Hematopoietic multipotent progenitor cell (in vitro differentiated cells): ENCODE results near the gene TIMM13. TPM values are rescaled to one million over a fixed set of nuclear protein-coding genes. Genes with fewer than 3 reads are reported as not detected.

Experiments
- DNase-seq, 3 donors: peaks; one replicate each; pipeline ENCODE4 v3.0.0-alpha.2; 2011 to 2015; ENCODE audit warnings: low read depth in 2 of 3, low spot score in 2 of 3
- total RNA-seq: library from RNA; depleted of rRNA; stranded (reverse); fragments of >200 nt; gene quantifications from one replicate; pipeline ENCODE4 v1.2.3, GENCODE V29; 2012

Gene TIMM13
- total RNA-seq, 1 donor, result 76.7 TPM

DNA sequence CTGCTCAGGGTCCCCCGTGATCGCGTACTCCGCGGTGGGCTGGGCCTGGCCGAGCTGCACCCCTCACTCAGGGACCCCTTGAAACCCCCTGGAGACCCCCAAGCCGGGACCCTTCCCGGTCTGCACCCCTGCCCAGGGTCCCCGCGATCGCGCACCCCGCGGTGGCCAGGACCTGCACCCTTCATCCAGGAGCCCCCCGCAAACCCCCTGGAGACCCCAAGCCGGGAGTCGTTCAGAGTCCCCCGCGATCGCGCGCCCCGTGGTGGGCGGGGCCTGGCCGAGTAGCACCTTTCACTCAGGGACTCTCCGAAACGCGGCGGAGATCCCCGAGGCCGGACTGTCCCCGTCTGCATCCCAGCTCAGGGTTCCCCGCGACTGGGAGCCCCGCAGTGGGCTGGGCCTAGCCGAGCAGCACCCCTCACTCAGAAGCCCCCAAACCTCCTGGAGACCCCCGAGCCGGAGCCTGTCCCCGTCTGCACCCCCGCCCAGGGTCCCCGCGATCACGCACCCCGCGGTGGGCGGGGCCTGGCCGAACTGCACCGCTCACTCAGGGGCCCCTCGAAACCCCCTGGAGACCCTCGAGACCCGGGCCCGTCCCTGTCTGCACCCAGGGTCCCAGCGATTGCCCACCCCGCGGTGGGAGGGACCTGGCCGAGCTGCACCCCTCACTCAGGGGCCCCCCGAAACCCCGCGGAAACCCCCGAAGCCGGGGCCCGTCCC is 28.6 kb upstream of the TIMM13 start:
- peak in 1 of 3 donors; percentile 17 for DNase-seq

DNA sequence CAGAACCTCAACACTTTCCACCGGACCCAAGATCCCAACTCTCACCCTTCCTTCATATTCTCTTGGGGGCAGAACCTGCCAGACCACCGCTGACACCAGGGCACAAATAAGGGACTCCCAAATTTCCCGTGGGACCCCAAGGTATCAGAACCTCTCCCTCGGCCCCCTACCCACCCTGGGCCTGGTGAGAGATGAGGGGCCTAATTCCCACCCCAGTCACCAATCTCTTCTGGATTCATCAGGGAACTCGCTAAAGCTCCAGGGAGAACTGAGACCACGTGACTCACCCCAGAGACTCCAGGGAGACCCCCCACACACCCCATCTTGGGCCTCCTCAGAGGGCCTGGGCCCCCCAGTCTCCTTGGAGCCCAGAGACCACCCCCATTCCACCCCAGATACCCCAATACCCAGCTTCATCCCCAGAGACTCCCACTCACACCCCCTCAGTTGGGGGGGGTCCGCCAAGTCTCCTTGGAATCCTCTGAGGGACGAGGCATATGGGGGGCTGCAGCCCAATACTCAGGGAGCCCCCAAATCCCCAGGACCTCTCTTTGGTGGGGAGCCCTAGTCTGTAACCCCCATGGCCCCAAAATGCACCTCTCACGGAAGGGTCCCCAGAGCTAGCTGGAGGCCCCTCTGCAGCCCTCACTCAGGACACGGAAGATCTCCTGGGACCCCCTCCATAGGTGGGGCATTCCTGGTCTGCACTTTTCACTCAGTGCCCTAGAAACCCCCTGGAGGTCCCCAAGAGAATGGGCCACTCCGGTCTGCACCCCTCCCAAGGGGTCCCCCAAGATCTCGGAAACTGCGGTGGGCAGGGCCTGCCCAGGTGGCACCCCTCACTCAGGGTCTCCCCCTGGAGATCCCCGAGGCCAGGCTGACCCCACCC is 27.8 kb upstream of the TIMM13 start:
- no peak for DNase-seq

- DNase-seq, result no peak
These were observed 27.0 kb upstream of the TIMM13 start for GRCh38 chr19:2454199-2454961.

GRCh38 chr19:2453431-2454025 is 26.1 kb upstream of the TIMM13 start:
- no peak for DNase-seq

DNA sequence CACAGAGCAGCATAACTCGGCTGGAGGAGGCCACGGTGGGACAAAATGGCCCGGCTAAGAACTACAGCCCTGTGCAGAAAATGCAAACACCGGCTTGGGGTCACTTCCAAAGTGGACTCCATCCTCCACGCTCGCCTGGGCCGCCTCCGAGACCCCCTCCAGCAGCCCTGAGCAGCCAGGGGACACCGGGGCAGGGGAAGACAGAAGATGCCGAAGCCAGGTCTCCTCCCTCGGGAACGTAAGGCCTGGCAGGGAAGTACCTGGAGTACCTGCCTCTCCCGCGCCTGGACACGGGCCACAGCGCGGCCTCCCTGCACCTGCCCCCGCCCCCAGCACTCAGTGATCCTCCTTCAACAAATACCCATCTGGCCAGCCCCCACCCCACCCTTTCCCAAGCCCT is 24.4 kb upstream of the TIMM13 start:
- no peak for DNase-seq

DNA sequence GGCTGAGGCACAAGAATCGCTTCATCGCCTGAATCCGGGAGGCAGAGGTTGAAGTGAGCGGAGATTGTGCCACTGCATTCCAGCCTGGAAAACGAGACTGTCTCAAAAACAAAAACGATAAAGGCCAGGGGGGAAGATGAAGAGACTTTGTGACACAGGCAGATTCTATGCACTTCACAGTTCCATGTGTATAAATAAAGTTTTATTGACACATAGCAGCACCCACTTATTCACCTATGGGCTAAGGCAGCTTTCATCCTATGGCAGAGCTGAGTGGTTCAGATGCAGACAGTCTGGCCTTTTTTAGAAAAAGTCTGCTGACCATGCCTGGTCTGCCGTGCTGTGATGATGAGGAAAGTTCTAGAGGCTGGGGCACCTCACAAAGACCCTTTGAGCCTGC is 23.8 kb upstream of the TIMM13 start:
- DNase-seq, result no peak

DNA sequence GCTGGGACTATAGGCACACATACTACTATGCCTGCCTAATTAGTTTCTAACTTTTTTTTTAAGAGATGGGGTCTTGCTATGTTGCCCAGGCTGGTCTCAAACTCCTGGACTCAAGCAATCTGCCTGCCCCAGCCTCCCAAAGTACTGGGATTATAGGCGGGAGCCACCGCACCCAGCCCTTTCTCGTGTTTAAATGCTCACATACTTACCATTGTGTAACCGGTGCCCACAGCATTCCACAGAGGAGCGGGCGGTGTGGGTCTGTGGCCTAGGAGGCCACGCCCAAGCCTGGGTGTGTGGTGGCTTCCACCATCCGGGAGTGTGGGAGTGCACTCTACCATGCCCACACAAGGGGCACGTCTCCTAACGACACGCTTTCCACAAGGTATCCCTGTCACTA is 21.6 kb upstream of the TIMM13 start:
- DNase-seq, result no peak

DNA sequence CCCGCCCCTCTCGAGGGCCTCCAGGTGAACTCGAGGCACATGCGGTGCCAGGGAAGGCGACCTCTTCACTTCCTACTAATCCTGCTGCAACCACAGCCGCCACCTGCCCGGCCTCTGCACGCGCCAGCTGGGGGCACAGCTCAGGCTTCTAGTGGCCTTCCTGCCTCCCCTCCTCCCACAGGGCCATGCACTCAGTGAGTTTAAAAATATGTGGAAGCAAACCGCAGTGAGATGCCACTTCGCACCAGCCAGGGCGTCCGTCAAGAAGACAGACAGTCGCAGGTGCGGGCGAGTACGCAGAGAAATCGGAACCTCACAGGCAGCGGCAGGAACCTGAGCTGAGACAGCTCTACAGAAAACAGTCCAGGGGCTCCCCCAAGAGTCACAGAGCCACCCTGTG is 19.0 kb upstream of the TIMM13 start:
- peak in 2 of 3 donors; percentile 83 to 91 for DNase-seq

DNA sequence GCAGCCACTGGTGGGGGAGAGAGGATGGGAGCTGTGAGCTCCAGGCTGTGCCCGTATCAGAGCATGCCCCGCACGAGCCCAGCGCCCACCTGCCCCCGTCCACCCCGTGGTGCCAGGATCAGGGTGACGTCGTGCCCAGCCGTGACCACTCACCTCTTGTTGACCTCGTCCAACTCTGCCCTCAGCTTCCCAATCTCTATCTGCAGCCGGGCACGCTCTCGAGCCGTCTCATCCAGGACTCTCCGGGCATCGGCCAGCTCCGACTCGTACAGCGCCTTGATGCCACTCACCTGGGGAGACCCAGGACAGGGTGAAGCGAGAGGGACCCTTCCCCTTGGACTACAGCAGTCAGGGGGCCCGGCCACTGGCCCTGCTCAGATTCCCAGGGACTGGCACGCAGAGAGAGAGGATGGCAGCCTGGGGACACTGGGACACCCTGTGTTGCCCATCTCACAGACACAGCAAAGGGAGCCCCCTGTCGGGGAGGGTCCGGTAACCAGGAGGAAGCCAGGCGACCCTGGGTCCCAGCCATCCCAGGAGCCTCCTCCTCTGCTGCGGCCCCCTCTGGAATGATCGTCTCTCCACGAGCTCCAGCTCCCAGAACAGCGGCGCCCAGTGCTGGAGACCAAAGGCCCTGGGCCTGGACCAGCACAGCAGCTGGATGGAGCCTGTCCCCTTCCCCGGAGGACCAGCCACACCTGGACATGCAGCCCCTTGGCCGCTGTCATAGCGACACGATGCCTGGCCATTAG is 17.0 kb upstream of the TIMM13 start:
- DNase-seq, result no peak

DNA sequence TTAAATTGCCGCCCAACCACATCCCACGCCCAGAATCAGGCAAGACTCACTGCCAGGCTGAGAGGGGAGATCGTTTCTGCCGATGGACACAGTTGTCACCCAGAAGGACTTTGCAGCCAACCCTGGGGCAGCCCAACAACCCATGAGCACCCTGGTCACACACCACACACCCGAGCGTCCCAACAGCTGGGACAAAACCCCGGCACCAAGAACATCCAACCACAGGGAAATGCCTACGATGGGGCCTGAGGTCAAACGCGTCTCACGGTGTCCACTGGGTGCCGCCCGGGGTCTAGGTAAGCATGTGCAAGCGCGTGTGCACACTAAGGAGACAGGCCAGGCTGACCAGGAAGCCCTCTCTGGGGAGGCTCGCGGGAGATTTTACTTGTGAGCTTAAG is 16.4 kb upstream of the TIMM13 start:
- DNase-seq, result no peak

DNA sequence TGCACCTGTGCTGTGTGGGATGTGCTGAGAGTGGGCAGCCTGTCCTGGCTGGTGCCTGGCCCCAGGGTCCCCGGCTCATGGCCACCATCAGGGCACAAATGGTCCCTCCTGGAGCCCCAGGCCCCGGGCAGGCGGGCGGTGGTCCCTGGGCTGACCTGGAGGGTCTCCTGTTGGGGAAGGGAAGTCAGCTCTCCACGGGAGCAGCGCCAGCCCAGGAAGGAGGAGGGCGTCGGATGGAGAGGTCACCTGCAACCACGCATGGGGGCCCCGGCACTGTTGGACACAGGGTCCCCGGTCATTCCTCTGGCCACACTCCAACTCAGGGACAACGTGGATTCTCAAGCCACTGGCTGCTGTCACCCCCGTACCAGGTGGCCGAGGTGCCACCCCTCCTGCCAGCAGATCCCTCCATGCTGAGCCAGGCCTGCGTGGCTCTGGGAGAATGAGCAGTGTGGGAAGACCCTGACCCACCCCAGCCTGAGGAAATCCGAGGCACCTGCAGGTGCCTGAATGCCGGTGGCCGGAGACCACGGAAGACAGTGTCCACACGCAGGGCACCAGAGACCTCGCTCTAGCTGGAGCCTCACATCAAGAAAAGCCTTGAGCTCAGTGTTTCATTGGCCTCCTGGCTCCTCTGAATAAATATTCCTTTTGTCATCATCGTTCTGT is 15.9 kb upstream of the TIMM13 start:
- DNase-seq, result no peak

DNA sequence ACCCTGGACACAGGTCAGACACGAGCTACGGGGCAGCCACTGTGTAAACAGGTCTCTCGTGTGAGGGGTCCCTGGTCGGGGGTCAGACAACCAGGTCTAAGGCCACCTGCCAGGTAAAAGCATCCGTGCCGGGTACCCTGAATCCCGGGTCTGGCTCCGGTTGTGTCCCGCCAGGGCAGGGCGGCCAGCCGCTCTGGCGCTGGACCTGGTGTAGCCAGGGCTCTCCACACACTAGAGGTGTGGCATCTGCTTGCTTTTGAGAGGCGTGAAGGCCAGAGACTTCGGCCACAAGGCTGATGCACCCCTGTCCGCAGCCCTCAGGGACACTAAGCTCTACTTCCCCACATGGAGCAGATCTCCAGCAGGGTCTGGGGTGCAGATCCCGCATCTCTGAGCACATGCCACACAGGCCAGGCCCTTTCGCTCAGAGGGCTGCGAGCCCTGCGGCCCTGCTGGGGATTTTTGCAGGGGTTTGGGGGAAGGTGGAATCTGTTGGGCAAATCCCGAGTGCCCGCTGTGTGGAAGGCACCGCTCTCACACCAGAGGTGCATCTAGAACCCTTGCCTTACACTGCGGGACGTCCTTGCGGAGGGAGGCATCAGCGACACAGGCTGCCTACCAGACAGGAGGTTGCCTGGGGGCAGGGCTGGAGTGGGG is 13.8 kb upstream of the TIMM13 start:
- DNase-seq, result no peak

GRCh38 chr19:2440515-2440914 is 13.1 kb upstream of the TIMM13 start:
- no peak for DNase-seq

DNA sequence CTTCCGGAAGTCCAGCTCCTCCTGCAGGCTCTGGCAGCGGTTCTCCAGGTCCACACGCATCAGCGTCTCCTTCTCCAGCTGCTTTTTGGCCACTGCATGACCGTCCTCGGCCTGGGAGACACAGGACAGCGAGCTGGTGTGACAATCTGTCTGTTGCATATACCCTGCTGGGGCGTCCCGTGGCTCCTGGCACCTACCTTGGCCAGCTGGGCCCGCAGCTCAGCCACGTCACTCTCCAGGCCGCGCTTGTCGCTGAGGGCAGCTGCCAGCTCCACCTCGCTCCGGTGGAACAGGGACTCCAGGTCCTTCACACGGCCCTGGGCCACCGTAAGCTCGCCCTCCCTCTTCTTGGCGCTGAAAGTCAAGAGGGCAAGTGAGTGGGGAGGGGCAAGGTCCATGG is 10.8 kb upstream of the TIMM13 start:
- no peak for DNase-seq

GRCh38 chr19:2436926-2437325 is 9.5 kb upstream of the TIMM13 start:
- no peak for DNase-seq

GRCh38 chr19:2436384-2436783 is 9.0 kb upstream of the TIMM13 start:
- DNase-seq, result no peak

DNA sequence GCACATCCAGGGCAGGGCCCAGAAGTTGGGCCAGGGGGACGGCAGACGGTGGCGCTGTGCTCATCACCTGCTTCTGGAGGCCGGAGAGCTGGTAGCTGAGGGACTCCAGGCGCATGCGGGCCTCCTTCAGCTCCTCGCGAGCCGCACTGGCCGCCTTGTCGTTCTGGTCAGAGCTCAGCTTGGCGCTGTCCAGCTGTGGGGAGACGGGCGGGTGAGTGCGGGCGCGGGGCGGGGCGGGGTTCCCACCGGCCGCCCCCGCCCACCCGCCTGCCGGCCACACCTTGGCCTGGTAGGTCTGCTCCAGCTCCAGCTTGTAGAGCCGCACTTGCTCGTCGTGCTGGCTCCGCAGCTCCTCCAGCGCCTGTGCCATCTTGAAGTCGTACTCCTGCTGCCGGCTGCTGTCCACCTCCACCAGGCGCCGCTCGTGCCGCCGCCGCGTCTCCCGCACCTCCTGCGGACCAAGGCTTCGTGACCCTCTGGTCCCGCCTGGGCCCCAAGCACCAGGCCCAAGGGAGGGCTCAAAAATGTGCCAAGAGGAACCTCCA is 7.4 kb upstream of the TIMM13 start:
- DNase-seq, result no peak

DNA sequence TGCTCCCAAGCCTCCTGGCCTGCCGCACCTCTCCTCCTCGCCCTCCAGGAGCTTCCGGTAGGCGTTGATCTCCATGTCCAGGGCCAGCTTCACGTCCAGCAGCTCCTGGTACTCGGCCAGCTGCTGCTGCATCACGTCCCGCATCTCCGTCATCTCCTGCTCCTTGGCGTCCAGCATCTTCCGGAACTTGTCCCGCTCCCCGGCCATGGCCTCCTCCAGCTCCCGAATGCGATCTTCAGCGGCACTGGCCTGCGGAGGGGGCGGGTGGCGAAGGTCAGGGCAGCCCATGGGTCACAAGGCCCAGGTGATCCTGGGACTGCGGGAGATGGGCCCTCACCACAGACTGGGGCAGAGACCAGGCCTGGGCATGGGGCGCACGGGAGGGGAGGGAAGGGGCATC is 6.9 kb upstream of the TIMM13 start:
- DNase-seq, result no peak

DNA sequence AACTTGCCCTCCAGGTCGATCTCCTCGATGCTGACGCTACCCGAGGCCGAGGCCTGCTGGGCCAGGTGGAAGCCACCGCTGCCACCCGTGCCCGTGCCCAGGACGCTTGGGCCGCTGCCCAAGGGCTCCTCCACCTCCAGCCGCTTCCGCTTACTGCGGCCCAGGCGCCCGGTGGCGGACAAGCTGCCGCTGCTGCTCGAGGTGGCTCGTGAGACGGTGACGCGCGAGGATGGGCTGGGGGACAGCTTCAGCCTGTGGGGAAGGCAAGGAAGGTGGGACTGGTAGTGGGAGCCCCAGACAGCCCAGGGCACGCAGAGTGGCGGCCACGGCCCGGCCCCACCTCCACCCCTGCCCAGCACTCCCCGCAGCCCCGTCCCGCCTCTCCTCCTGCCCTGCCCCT is 6.5 kb upstream of the TIMM13 start:
- DNase-seq, result no peak
